Caki2 (cell line): ENCODE results near the gene C1orf35. TPM values are rescaled to one million over a fixed set of nuclear protein-coding genes. Genes with fewer than 3 reads are reported as not detected.

ENCODE experiments used
- DNase-seq: peaks from one replicate; pipeline ENCODE4 v3.0.0-alpha.2; 2015; ENCODE audit warnings: low read depth
- in situ Hi-C: cut with HindIII; loops from 2 replicates; pipeline ENCODE4 v1.10.0; 2016; ENCODE audit warnings: low sequenced_read_pairs, low pct_unique_long_range_greater_than_20kb, mixed read lengths
- total RNA-seq: library from RNA; depleted of rRNA; stranded (reverse); fragments of >200 nt; shearing (Covaris generic); gene quantifications from 2 replicates; pipeline ENCODE4 v1.2.3, GENCODE V29; 2014; ENCODE audit warnings: low replicate concordance; rRNA removed

Gene C1orf35
- total RNA-seq, 1 experiment from 2014 or later: 61.2 TPM

- DNase-seq: no peak
- in situ Hi-C loops: no loop called here
Measured at GRCh38 chr1:228061411-228062084, 41.6 kb downstream of the C1orf35 start.

GRCh38 chr1:228060458-228061190 is 42.5 kb downstream of the C1orf35 start:
- in situ Hi-C loops: no loop called here

GRCh38 chr1:228059634-228060457 is 43.3 kb downstream of the C1orf35 start:
- in situ Hi-C loops: no loop called here
- DNase-seq: peak; percentile 91

More at GRCh38 chr1:228060458-228061190, 42.5 kb downstream of the C1orf35 start:
- no peak for DNase-seq

GRCh38 chr1:228058949-228059633 is 44.0 kb downstream of the C1orf35 start:
- in situ Hi-C loops: no loop called here
- no peak for DNase-seq

- DNase-seq: no peak
- in situ Hi-C loops: no loop called here
Measured at GRCh38 chr1:228058172-228058948, 44.8 kb downstream of the C1orf35 start.

Other genes with a start within 250 kb of the C1orf35 start
- gene WNT9A, start 155.4 kb downstream of the C1orf35 start, total RNA-seq: 1.1 and 2.7 TPM in 2 replicates
- 0.49 TPM in 1 of 2 replicates, not detected in the other for gene WNT3A, start 96.3 kb downstream of the C1orf35 start, total RNA-seq
- 339 and 399 TPM in 2 replicates for gene ARF1, start 20.6 kb downstream of the C1orf35 start, total RNA-seq
- 126 and 138 TPM in 2 replicates for gene MRPL55, start 6.0 kb upstream of the C1orf35 start, total RNA-seq
- 263 and 331 TPM in 2 replicates for gene GUK1, start 37.0 kb upstream of the C1orf35 start, total RNA-seq
- gene GJC2, start 46.6 kb upstream of the C1orf35 start, total RNA-seq: 0.10 TPM in 1 of 2 replicates, not detected in the other
- 1.6 and 11.9 TPM in 2 replicates for gene IBA57, start 62.5 kb upstream of the C1orf35 start, total RNA-seq
- gene OBSCN, start 104.7 kb upstream of the C1orf35 start, total RNA-seq: 16.7 and 31.5 TPM in 2 replicates